Activated CD4-positive, alpha-beta T cell treated with anti-CD3 and anti-CD28 coated beads for 48 hours (primary cell): ENCODE data around the gene HINFP.
"Not testable (repeated sequence)": the region's sequence is repeated elsewhere in the genome, so short reads cannot be mapped to it uniquely, and the experiment has no call there.

Experiments
- DNase-seq: peaks from one replicate; pipeline ENCODE4 v3.0.0-alpha.2; 2020

HINFP gene

GRCh38 chr11:119100246-119100970, 21.0 kb upstream of the HINFP start:
- no peak for DNase-seq

DNA sequence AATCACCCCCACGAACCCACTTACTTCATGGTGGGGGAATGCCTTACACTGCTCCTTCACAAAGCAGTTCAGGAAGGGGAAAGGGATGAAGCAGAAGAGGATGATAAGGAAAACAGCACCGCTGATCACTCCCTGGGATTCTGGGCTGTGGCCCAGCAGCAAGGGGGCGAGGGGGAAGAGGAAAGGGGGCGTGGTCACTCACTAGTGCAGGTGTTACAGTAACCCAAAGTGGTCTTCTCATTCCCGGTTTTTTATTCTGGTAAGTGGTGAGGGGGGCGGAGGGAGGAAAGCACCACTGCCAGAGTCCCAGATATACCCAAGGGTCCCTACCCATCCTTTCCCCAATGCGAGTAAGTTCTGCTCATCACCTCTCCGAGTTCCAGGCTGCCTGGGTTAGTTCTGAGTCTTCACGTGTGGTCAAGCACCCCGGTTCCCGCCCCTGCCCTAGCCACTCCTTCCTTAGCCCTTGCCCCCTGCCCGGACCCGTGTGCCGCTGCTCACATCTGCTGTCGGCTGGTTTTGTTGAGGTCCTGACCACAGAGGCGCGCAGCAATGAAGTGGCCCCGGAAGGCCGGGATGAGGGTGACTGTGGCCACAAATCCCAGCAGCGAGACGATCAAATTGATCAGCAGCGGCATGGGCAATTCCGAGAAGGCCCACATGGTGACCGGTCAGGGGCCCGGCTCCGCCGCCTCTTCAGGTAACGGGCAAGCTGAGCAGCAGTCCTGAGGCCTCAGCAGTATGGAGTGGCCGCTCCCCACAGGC, 20.2 kb upstream of the HINFP start:
- peak; percentile 48 for DNase-seq

GRCh38 chr11:119101759-119102423, 19.5 kb upstream of the HINFP start, which contains the start of gene DPAGT1:
TSS of gene DPAGT1 (minus strand) at chr11:119101853. CDS start at chr11:119101655, 198 bp downstream.
- DNase-seq: peak; percentile 92

DNA sequence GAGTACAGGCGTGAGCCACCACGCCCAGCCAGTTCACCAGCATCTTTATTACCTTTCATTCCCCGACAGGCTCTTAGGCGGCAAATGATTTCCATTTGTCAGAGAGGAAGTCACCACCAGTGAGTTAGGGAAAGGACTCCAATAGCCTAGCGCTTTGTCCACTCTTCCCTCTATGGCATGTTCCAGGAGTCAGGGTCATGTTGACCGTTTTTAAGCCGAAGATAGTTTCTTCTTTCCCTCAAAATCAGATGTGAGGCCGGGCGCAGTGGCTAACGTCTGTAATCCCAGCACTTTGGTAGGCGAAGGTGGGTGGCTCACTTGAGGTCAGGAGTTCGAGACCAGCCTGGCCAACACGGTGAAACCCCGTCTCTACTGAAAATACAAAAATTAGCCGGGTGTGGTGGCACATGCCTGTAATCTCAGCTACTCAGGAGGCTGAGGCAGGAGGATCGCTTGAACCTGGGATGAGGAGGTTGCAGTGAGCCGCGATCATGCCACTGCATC, 18.2 kb upstream of the HINFP start:
- not testable (repeated sequence) for DNase-seq

- DNase-seq: no peak
Observed at GRCh38 chr11:119103793-119104192, 17.6 kb upstream of the HINFP start.

- peak; percentile 93 for DNase-seq
Observed at GRCh38 chr11:119106564-119107537, 14.5 kb upstream of the HINFP start, which contains the start of gene C2CD2L. TSS of gene C2CD2L (plus strand) at chr11:119107344. CDS start at chr11:119107742, 398 bp downstream.

- no peak for DNase-seq
Observed at GRCh38 chr11:119107538-119108145, 13.7 kb upstream of the HINFP start.

DNA sequence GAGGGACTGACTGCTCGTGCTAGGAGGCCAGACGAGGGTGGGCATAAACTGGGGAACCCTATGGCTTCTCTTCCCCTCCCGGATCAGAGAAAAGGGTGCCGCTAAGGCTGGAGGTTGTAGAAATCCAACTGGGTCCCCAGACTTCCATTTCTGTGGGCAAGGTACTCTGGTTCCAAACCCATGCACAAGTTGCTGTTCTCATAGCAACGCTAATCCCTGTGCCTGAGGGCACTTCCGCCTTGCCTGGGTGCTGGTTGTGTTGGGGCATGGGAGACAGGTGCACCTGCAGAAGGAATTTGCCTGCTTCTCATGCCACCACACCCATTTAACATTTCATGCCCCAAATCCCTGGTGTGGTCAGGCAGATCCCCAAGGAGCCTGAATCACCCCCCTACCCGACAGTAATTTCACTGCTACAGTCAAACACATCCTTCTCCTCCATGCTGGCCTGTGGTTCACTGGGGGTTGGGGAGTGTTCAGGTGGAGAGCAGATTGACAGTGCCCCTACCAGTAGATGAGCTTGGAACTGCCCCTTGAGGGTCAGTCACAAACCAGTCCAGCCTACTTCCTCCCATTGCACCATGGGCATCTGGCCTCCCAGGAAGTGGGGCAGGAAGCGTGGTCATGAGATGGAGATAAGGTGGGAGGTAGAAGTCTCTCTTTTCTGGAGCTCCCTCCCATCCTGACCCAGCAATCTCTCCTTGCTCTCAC, 13.1 kb upstream of the HINFP start:
- peak; percentile 53 for DNase-seq

DNA sequence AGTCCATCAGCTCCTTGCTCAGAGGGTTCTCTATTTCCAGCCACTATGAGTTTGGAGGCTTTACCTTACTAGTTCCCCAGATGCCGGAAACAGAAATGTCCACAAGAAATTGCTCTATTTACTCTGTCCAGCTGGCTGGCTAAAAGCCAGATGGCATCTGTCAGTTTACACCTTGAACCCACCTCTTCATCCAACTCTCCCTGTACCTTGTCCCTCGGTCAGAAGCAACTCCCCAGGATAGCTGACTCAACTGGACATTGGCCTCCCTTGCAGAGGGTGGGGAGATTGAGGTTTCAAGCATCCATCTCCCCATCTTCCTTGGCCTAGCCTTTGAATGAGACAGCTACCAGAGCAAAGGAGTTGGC, 12.5 kb upstream of the HINFP start:
- no peak for DNase-seq

- DNase-seq: no peak
Observed at GRCh38 chr11:119109843-119110242, 11.5 kb upstream of the HINFP start.

DNA sequence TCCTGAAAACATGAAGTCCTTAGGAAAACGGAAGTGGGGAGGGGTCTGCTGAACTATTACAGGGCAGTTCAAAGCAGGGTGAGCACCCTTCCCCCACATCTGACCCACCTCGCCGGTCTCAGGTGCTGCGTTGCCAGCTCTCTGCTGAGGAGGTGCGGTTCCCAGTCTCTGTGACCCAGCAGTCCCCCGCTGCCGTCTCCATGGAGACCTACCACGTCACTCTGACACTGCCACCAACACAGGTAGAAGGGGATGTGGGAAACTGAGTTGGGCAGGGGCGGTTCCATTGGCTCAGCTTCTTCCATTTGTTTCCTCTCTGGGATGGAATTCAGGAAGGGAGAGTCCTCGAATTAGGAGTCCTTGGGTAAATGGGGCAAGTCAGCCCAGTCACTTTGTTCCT, 10.9 kb upstream of the HINFP start:
- no peak for DNase-seq

DNA sequence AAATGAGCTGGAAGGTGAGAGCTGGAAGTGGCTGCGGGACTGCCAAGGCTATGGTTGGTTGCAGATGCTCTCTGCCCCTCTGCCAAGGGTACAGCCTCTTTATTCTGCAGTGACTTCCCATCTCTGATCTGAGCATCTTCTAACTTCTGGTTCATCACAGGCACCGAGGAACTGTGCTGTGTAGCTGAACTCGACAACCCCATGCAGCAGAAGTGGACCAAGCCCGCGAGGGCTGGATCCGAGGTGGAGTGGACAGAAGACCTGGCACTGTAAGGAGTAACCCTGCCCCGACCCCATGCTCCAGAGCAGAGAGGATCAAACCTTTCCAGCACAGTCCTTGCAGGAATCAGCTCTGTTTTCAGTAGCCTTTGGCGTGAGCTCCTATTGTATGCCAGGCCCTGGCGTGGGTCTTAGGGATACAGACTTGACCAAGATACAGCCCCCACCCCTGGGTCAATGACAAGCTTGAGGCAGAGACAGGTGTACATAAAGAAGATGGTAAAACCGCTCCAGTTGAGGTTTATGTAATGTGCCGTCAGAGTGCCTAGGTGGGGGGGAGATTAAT, 9.9 kb upstream of the HINFP start:
- no peak for DNase-seq

- DNase-seq: no peak
Observed at GRCh38 chr11:119112314-119113020, 8.9 kb upstream of the HINFP start.

DNA sequence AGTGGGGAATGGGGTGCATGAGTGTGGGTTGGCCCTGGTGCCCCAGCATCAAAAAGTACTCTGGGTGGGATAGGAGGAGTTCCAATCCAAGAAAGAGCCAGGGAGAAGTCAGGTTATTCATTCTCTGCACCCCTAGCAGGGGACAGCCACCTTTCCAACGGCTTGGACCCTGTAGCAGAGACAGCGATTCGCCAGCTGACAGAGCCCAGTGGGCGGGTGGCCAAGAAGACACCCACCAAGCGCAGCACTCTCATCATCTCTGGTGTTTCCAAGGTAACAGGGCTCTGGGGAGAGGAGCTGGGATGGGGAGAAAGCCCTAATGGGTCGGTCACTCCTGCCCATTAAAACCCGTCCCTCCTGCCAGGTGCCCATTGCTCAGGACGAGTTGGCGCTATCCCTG, 7.7 kb upstream of the HINFP start:
- no peak for DNase-seq

DNA sequence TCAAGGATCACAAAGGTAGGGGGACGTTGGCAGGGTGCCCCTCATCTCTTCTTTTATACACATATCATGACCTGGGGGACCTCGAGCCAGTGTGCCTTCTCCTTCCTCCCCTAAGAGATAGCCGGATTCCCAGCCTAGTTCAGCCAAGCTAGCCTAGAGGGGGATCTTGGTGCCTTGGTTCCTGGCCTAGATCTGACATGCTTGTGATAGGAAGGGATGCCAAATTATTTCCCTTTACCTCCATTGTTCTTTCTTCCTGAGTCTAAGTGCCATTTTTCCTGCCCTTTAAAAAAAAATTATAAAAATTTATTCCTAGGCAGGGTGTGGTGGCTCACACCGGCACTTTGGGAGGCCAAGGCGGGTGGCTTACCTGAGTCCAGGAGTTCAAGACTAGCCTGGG, 7.0 kb upstream of the HINFP start:
- DNase-seq: no peak

DNA sequence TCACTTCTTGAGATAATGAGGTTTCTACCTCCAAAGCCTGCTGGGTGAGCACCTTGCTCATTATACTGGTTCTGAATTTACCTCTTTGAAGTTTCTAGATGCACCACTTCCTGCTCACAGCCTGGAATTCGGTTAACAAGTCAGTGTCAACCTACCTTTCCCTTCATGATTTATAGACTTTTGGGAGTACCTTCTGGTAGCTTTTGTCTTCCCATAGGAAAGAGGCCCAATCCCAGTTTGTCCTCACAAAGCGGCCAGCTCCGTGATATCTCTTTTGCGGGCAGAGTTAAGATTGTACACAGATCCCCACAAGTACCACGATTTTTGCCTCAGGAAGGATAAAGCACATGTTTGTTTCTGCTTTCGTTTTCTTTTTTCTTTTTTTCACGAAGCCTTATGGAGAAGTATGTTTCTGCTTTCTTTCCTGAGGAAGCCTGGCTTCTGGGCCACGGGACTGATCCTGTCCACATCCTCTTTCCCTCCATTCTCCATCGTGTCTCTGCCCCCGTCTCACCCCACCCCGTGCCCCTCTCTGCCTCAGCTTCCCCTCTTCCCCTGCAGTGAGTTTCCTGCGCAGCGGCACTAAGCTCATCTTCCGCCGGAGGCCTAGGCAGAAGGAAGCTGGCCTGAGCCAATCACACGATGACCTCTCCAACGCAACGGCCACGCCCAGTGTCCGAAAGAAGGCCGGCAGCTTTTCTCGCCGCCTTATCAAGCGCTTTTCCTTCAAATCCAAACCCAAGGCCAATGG, 5.7 kb upstream of the HINFP start:
- DNase-seq: no peak

DNA sequence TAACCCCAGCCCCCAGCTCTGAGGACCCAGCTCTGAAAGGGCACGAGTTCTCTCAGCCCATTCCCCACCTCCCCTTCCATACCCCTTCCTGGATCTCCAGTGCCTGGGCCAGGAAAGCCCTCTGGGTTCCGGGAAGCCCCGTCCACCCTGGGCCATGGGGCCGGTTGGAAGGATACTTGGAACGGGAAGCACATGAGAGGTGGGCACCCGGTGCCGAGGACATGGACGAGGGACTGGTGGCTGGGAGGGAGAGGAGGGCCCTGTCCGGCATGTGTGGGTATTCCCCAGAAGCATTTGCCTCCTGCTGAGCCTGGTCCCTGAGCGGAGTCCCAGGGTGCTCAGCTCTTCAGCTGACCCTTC, 5.2 kb upstream of the HINFP start:
- no peak for DNase-seq

- DNase-seq: no peak
Observed at GRCh38 chr11:119116601-119117000, 4.8 kb upstream of the HINFP start.

- DNase-seq: no peak
Observed at GRCh38 chr11:119117004-119117706, 4.2 kb upstream of the HINFP start.
